ENCODE measurements around the gene CYTH1. TPM values are rescaled to one million over a fixed set of nuclear protein-coding genes. Genes with fewer than 3 reads are reported as not detected.

Gene CYTH1
- total and polyA plus RNA-seq, 2 donors (not counting 1 experiment from before 2014, with no cell fraction given) = 255 to 353 TPM

GRCh38 chr17:78680436-78680835 is 101.6 kb downstream of the CYTH1 start:
- no peaks in the 10 kb centered on the region for H3K9me3 Mint-ChIP-seq (ENCODE audit: insufficient read depth)
- CTCF ChIA-PET = interaction anchor here (0.8 kb wide), 1 partner anchor 14 kb away, joined by 4 read pairs; no protein-coding TSS in a partner anchor

More at GRCh38 chr17:78680436-78680835, 101.6 kb downstream of the CYTH1 start:
- H3K4me3 Mint-ChIP-seq = no peak overlapping the region
- no peaks in the 10 kb centered on the region for H3K9me3 ChIP-seq (ENCODE audit: control extremely low read depth in 1 of 3, control insufficient read depth in 2 of 3, insufficient read depth in 1 of 3, low read length in 2 of 3)
- no peak overlapping the region for H3K9ac ChIP-seq (ENCODE audit: low read length)
- H3K27me3 ChIP-seq (replicated peaks in 1 of 4; ENCODE audit: control extremely low read depth in 1 of 4, control insufficient read depth in 3 of 4, insufficient read depth in 4 of 4, low read length in 3 of 4) = no peaks in the 10 kb centered on the region
- H3K4me3 ChIP-seq (ENCODE audit: control extremely low read depth in 1 of 5, extremely low read depth in 1 of 5, insufficient read depth in 1 of 5, low read depth in 2 of 5, low read length in 4 of 5) = no peak overlapping the region
- no peak overlapping the region for H3K4me2 ChIP-seq (replicated peaks; ENCODE audit: low read depth, low read length, poor library complexity, severe bottlenecking)
- TF ChIP-seq CTCF (IDR thresholded peaks at IDR 0.05) (no peak), EZH2 (IDR thresholded peaks at IDR 0.05; ENCODE audit: borderline replicate concordance, insufficient read depth, low read depth, low read length, poor library complexity, severe bottlenecking) (no peak)
- H3K27ac Mint-ChIP-seq = no peak overlapping the region
- H3K27me3 Mint-ChIP-seq = no peaks in the 10 kb centered on the region
- H4K20me1 ChIP-seq (ENCODE audit: control insufficient read depth, insufficient read depth, low read length, poor library complexity, severe bottlenecking) = peaks cover 59% of the 10 kb centered on the region
- peaks cover 27% of the 10 kb centered on the region for H3K79me2 ChIP-seq (ENCODE audit: control insufficient read depth, insufficient read depth, low read length)
- H3K4me1 Mint-ChIP-seq = peaks cover 2% of the 10 kb centered on the region
- H3K4me1 ChIP-seq (ENCODE audit: control insufficient read depth in 2 of 2, insufficient read depth in 2 of 2, low read length in 2 of 2) = no peaks in the 10 kb centered on the region
- peaks cover 3 to 89% of the 10 kb centered on the region in 2 experiments for H3K36me3 ChIP-seq (replicated peaks in 1 of 2; ENCODE audit: control extremely low read depth in 1 of 2, control insufficient read depth in 1 of 2, extremely low read depth in 1 of 2, insufficient read depth in 2 of 2, low read length in 1 of 2)
- WGBS (ENCODE audit: insufficient coverage) = 95% methylated on average over 8 of the region's 12 CpGs
- POLR2A ChIA-PET = no interaction called here
- no peak overlapping the region for H3K27ac ChIP-seq (ENCODE audit: low read length in 2 of 2)
- ATAC-seq (ENCODE audit: low read depth) (no peak), DNase-seq (no peak)
- H2AFZ ChIP-seq (ENCODE audit: insufficient read depth, low read depth, low read length, poor library complexity, severe bottlenecking) = no peak overlapping the region
- intact Hi-C loops (cut with micrococcal nuclease) = no loop called here

Data from B cell (primary cell).